AG04449 (cell line): ENCODE data around the gene NR6A1.

Experiments used
- CTCF ChIA-PET: fragments of 350-600 bp; formaldehyde crosslinking; extraction: SDS; loops from one replicate; lab custom pipeline; 2021; ENCODE audit warnings: antibody characterized with exemption; lab: Yijun Ruan, JAX
- POLR2A ChIA-PET: fragments of 400-600, 350-600 bp; formaldehyde crosslinking; extraction: SDS; loops from one replicate; lab custom pipeline; 2020; ENCODE audit warnings: antibody characterized with exemption, inconsistent platforms; lab: Yijun Ruan, JAX
- DNase-seq: peaks from one replicate; pipeline ENCODE4 v3.0.0-alpha.2; 2010; ENCODE audit warnings: low read depth, low spot score
- H3K4me3 ChIP-seq: 2 replicates; pipeline ENCODE4 v1.5.1; 2011; ENCODE audit warnings: low read depth, mild to moderate bottlenecking, control low read depth, low read length
- TF ChIP-seq, protein P1 (sequence below): IDR thresholded peaks from one replicate; pipeline ENCODE4 v1.5.1; 2011; ENCODE audit warnings: mild to moderate bottlenecking, moderate library complexity, low read length, control low read depth, inconsistent platforms; ENCODE audit not compliant: insufficient read depth; ENCODE audit errors: missing control alignments

Gene NR6A1

DNA sequence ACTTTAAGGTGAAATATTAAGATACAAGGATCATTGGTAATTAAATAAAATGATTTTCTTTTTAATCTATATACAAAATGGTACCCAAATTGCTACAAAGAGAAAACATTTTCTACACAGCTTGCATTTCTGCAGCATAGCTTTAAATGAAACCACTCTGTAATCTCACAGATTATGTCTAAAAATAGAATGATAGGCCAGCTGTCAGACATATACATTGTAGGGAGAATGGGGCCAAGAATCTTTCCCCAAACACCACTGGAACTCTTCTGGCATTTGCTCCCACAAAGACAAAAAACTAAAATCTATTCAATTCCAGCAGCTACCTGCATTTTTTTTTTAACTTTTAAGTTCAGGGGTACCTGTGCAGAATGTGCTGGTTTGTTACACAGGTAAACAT, 139.8 kb downstream of the NR6A1 start:
- DNase-seq: no peak
- no peak overlapping the region for H3K4me3 ChIP-seq
- ChIA-PET CTCF (interaction anchor here (1.0 to 9.0 kb wide), 5 partner anchors 9 to 222 kb away, joined by 3 to 82 read pairs (median 3); partner anchors contain the start of gene WDR38), POLR2A (interaction anchor here (4.0 kb wide), 1 partner anchor 28 kb away, joined by 17 read pairs; no protein-coding TSS in a partner anchor)
- TF ChIP-seq, protein P1, sequence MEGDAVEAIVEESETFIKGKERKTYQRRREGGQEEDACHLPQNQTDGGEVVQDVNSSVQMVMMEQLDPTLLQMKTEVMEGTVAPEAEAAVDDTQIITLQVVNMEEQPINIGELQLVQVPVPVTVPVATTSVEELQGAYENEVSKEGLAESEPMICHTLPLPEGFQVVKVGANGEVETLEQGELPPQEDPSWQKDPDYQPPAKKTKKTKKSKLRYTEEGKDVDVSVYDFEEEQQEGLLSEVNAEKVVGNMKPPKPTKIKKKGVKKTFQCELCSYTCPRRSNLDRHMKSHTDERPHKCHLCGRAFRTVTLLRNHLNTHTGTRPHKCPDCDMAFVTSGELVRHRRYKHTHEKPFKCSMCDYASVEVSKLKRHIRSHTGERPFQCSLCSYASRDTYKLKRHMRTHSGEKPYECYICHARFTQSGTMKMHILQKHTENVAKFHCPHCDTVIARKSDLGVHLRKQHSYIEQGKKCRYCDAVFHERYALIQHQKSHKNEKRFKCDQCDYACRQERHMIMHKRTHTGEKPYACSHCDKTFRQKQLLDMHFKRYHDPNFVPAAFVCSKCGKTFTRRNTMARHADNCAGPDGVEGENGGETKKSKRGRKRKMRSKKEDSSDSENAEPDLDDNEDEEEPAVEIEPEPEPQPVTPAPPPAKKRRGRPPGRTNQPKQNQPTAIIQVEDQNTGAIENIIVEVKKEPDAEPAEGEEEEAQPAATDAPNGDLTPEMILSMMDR: no peak

DNA sequence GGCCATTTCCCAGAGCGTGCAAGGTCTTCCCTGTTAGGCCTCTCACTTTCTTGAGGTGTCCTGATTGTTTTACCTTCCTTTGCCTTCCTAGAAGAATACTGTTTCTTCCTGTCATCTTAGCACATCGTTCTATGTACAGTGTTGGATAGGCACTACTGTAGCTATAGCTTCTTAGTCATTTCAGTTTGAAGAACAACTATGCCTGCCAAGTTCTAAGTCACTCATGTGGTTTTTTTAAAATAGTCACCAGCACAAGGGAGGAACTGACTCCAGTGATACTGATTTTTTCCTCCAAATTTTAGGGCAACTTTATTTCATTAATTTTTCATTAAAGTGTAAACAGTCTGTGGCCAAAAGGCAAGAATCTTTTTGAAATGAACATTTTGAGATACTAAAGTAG, 141.5 kb downstream of the NR6A1 start:
- CTCF ChIA-PET: interaction anchor here (0.8 to 9.0 kb wide), 6 partner anchors 10 to 82 kb away, joined by 3 to 82 read pairs (median 3); no protein-coding TSS in a partner anchor

DNA sequence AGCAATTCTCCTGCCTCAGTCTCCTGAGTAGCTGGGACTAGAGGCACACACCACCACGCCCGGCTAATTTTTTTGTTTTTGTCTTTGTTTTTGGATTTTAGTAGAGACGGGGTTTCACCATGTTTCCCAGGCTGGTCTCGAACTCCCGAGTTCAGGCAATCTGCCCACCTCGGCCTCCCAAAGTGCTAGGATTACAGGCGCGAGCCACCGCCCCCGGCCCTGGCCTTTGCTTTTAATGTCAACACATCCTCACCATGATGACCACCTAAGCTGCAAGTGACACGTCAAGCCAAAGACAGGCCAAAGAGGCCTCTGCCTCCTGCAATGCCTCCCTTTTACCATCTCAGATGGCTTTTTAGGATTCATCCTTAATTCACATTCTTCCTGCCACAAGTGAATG, 142.4 kb downstream of the NR6A1 start:
- H3K4me3 ChIP-seq: no peak overlapping the region
- no peak for DNase-seq
- CTCF ChIA-PET: interaction anchor here (9.0 kb wide), 1 partner anchor 13 kb away, joined by 82 read pairs; no protein-coding TSS in a partner anchor
- POLR2A ChIA-PET: no interaction called here
- TF ChIP-seq, protein P1: no peak

More for the DNA sequence above, 141.5 kb downstream of the NR6A1 start:
- no peak overlapping the region for H3K4me3 ChIP-seq
- no peak for DNase-seq
- POLR2A ChIA-PET: interaction anchor here (4.0 kb wide), 1 partner anchor 30 kb away, joined by 17 read pairs; no protein-coding TSS in a partner anchor
- TF ChIP-seq, protein P1: no peak

DNA sequence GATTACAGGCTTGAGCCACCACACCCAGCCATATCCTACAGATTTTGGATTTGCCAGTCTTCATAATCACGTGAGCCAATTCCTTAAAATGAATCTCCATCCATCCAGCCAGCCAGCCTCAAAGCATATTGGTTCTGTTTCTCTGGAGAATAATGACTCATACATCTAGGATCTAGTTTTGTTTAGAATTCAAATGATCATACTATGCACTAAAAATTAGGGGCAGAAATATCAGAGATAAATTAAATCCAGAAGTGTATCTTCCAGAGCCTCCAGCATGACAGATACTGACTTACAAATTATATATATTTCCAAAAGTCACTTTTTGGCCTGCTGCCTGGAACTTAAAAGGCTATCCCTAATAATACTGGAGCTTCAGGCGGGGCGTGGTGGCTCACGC, 144.8 kb downstream of the NR6A1 start:
- TF ChIP-seq, protein P1: no peak
- DNase-seq: no peak
- ChIA-PET POLR2A (interaction anchor here (0.6 to 1.2 kb wide), 2 partner anchors 33 to 88 kb away, joined by 3 read pairs; no protein-coding TSS in a partner anchor), CTCF (interaction anchor here (1.9 to 9.0 kb wide), 3 partner anchors 10 to 86 kb away, joined by 6 to 82 read pairs (median 50); no protein-coding TSS in a partner anchor)
- no peak overlapping the region for H3K4me3 ChIP-seq

DNA sequence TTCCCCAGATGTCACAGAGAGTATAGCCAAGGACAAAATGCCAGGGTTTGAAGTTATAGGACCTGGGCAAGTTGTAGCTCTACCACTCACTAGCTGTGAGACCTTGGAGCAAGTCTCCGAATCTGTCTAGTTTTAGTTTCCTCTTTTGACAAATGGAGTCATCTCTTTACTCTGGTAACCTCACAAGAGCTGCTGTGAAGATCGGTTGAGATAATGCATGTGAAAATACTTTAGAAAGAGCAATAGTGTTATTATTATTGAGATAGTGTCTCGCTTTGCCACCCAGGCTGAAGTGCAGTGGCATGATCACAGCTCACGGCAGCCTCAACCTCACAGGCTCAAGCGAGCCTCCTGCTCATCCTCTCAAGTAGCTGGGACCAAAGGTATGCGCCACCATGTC, 146.0 kb downstream of the NR6A1 start:
- TF ChIP-seq, protein P1: no peak
- ChIA-PET POLR2A (no interaction called here), CTCF (interaction anchor here (1.7 to 9.0 kb wide), 5 partner anchors 9 to 149 kb away, joined by 7 to 82 read pairs (median 7); no protein-coding TSS in a partner anchor)
- DNase-seq: no peak
- no peak overlapping the region for H3K4me3 ChIP-seq

DNA sequence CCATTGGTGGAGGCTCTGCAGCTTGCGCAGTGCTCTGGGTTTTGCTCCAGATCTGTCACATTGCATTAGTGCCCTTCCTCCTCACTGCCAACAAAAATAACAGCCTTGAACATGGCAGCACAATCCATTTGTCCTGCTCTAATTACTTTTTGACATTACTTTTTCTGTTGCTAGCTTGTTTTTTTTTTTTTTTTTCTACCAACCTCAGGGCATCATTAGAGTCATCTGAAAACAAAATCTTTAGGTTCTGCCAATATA, 146.4 kb downstream of the NR6A1 start:
- TF ChIP-seq, protein P1: no peak
- DNase-seq: no peak
- ChIA-PET POLR2A (no interaction called here), CTCF (interaction anchor here (1.7 to 9.0 kb wide), 5 partner anchors 9 to 149 kb away, joined by 7 to 82 read pairs (median 7); no protein-coding TSS in a partner anchor)
- no peak overlapping the region for H3K4me3 ChIP-seq
